ENCODE measurements around the gene NIPBL. TPM values are rescaled to one million over a fixed set of nuclear protein-coding genes. Genes with fewer than 3 reads are reported as not detected.
"Not testable (repeated sequence)": the region's sequence is repeated elsewhere in the genome, so short reads cannot be mapped to it uniquely, and the experiment has no call there.

Gene NIPBL
- total RNA-seq, 1 experiment from 2014 or later, result 69.5 TPM

- CTCF ChIA-PET, result no interaction called here
- H3K36me3 ChIP-seq (ENCODE audit: insufficient read depth, low read length, poor library complexity, severe bottlenecking), result no peaks in the 10 kb centered on the region
- POLR2A ChIA-PET (ENCODE audit: low non-redundant PET), result no interaction called here
- no TSS peak for BruUV-seq (replicated peaks)
- intact Hi-C loops (cut with micrococcal nuclease; ENCODE audit: unreplicated experiment), result no loop called here
- no peak overlapping the region for H3K27ac ChIP-seq (ENCODE audit: low read depth, low read length, poor library complexity, severe bottlenecking)
- no peaks in the 10 kb centered on the region for H3K4me1 ChIP-seq (ENCODE audit: insufficient read depth, low read length, poor library complexity, severe bottlenecking)
- TF ChIP-seq EZH2 (IDR thresholded peaks at IDR 0.05; ENCODE audit: borderline replicate concordance, low read depth, low read length, poor library complexity, severe bottlenecking) (no peak), CTCF (conservative IDR thresholded peaks at IDR 0.05; ENCODE audit: low read depth, low read length) (no peak)
- H3K27me3 ChIP-seq (replicated peaks; ENCODE audit: insufficient read depth, low read depth, low read length, poor library complexity), result no peaks in the 10 kb centered on the region
- no peak for DNase-seq (ENCODE audit: low spot score)
- H3K9me3 ChIP-seq (ENCODE audit: low read depth, low read length, poor library complexity, severe bottlenecking), result no peaks in the 10 kb centered on the region
- no peak overlapping the region for H3K4me3 ChIP-seq (ENCODE audit: low read depth, low read length, poor library complexity, severe bottlenecking)
These were observed 198.9 kb downstream of the NIPBL start for GRCh38 chr5:37075399-37075950.

- Histone ChIP-seq H3K36me3 (ENCODE audit: insufficient read depth, low read length, poor library complexity, severe bottlenecking) (no peaks in the 10 kb centered on the region), H3K4me1 (ENCODE audit: insufficient read depth, low read length, poor library complexity, severe bottlenecking) (no peaks in the 10 kb centered on the region), H3K9me3 (ENCODE audit: low read depth, low read length, poor library complexity, severe bottlenecking) (no peaks in the 10 kb centered on the region), H3K4me3 (ENCODE audit: low read depth, low read length, poor library complexity, severe bottlenecking) (no peak overlapping the region), H3K27ac (ENCODE audit: low read depth, low read length, poor library complexity, severe bottlenecking) (no peak overlapping the region), H3K27me3 (replicated peaks; ENCODE audit: insufficient read depth, low read depth, low read length, poor library complexity) (no peaks in the 10 kb centered on the region)
- ChIA-PET POLR2A (ENCODE audit: low non-redundant PET) (no interaction called here), CTCF (no interaction called here)
- no TSS peak for BruUV-seq (replicated peaks)
- no peak for DNase-seq (ENCODE audit: low spot score)
- intact Hi-C loops (cut with micrococcal nuclease; ENCODE audit: unreplicated experiment), result no loop called here
- no peak for TF ChIP-seq CTCF (conservative IDR thresholded peaks at IDR 0.05; ENCODE audit: low read depth, low read length)
- TF ChIP-seq EZH2 (IDR thresholded peaks at IDR 0.05; ENCODE audit: borderline replicate concordance, low read depth, low read length, poor library complexity, severe bottlenecking), result no peak
These were observed 200.6 kb downstream of the NIPBL start for GRCh38 chr5:37077146-37077545.

GRCh38 chr5:37080697-37081096 lies 204.1 kb downstream of the NIPBL start:
- BruUV-seq (replicated peaks), result no TSS peak
- H3K27me3 ChIP-seq (replicated peaks; ENCODE audit: insufficient read depth, low read depth, low read length, poor library complexity), result no peaks in the 10 kb centered on the region
- no peak overlapping the region for H3K27ac ChIP-seq (ENCODE audit: low read depth, low read length, poor library complexity, severe bottlenecking)
- H3K4me1 ChIP-seq (ENCODE audit: insufficient read depth, low read length, poor library complexity, severe bottlenecking), result no peaks in the 10 kb centered on the region
- ChIA-PET POLR2A (ENCODE audit: low non-redundant PET) (no interaction called here), CTCF (no interaction called here)
- TF ChIP-seq EZH2 (IDR thresholded peaks at IDR 0.05; ENCODE audit: borderline replicate concordance, low read depth, low read length, poor library complexity, severe bottlenecking) (no peak), CTCF (conservative IDR thresholded peaks at IDR 0.05; ENCODE audit: low read depth, low read length) (no peak)
- H3K36me3 ChIP-seq (ENCODE audit: insufficient read depth, low read length, poor library complexity, severe bottlenecking), result no peaks in the 10 kb centered on the region
- no peak for DNase-seq (ENCODE audit: low spot score)
- H3K4me3 ChIP-seq (ENCODE audit: low read depth, low read length, poor library complexity, severe bottlenecking), result no peak overlapping the region
- H3K9me3 ChIP-seq (ENCODE audit: low read depth, low read length, poor library complexity, severe bottlenecking), result no peaks in the 10 kb centered on the region
- intact Hi-C loops (cut with micrococcal nuclease; ENCODE audit: unreplicated experiment), result no loop called here

- H3K4me1 ChIP-seq (ENCODE audit: insufficient read depth, low read length, poor library complexity, severe bottlenecking); H3K27ac ChIP-seq (ENCODE audit: low read depth, low read length, poor library complexity, severe bottlenecking); intact Hi-C loops (cut with micrococcal nuclease; ENCODE audit: unreplicated experiment); BruUV-seq (replicated peaks); H3K36me3 ChIP-seq (ENCODE audit: insufficient read depth, low read length, poor library complexity, severe bottlenecking); H3K9me3 ChIP-seq (ENCODE audit: low read depth, low read length, poor library complexity, severe bottlenecking); DNase-seq (ENCODE audit: low spot score); H3K4me3 ChIP-seq (ENCODE audit: low read depth, low read length, poor library complexity, severe bottlenecking); POLR2A ChIA-PET (ENCODE audit: low non-redundant PET); CTCF ChIA-PET; H3K27me3 ChIP-seq (replicated peaks; ENCODE audit: insufficient read depth, low read depth, low read length, poor library complexity): not testable (repeated sequence)
These were observed 206.4 kb downstream of the NIPBL start for GRCh38 chr5:37082977-37083376.

- H3K27ac ChIP-seq (ENCODE audit: low read depth, low read length, poor library complexity, severe bottlenecking); DNase-seq (ENCODE audit: low spot score); H3K27me3 ChIP-seq (replicated peaks; ENCODE audit: insufficient read depth, low read depth, low read length, poor library complexity); H3K36me3 ChIP-seq (ENCODE audit: insufficient read depth, low read length, poor library complexity, severe bottlenecking); CTCF ChIA-PET; BruUV-seq (replicated peaks); H3K9me3 ChIP-seq (ENCODE audit: low read depth, low read length, poor library complexity, severe bottlenecking); intact Hi-C loops (cut with micrococcal nuclease; ENCODE audit: unreplicated experiment); POLR2A ChIA-PET (ENCODE audit: low non-redundant PET); H3K4me3 ChIP-seq (ENCODE audit: low read depth, low read length, poor library complexity, severe bottlenecking); H3K4me1 ChIP-seq (ENCODE audit: insufficient read depth, low read length, poor library complexity, severe bottlenecking): not testable (repeated sequence)
These were observed 209.5 kb downstream of the NIPBL start for GRCh38 chr5:37086026-37086425.
